Skeletal muscle tissue (tissue), 4 donors: ENCODE data around the gene SQSTM1. TPM values are rescaled to one million over a fixed set of nuclear protein-coding genes. Genes with fewer than 3 reads are reported as not detected.

Experiments
- H3K27ac ChIP-seq: one replicate; pipeline ENCODE4 v1.7.0; 2013; ENCODE audit warnings: mild to moderate bottlenecking, low read depth, low read length, inconsistent platforms
- H3K27me3 ChIP-seq, 3 donors: one replicate each; pipeline ENCODE4 v1.7.0; 2013; ENCODE audit warnings: low read length in 3 of 3; ENCODE audit not compliant: control insufficient read depth in 3 of 3, insufficient read depth in 3 of 3
- H3K36me3 ChIP-seq, 3 donors: one replicate each; pipeline ENCODE4 v1.7.0; 2013; ENCODE audit warnings: low read length in 3 of 3; ENCODE audit not compliant: control insufficient read depth in 3 of 3, insufficient read depth in 3 of 3
- H3K4me1 ChIP-seq, 3 donors: one replicate each; pipeline ENCODE4 v1.7.0; 2013; ENCODE audit warnings: low read length in 3 of 3, mild to moderate bottlenecking in 3 of 3; ENCODE audit not compliant: control insufficient read depth in 3 of 3, insufficient read depth in 3 of 3
- H3K4me3 ChIP-seq, 3 donors: one replicate each; pipeline ENCODE4 v1.7.0; 2013; ENCODE audit warnings: low read length in 3 of 3
- H3K9ac ChIP-seq, 3 donors: one replicate each; pipeline ENCODE4 v1.7.0; 2013; ENCODE audit warnings: low read length in 3 of 3, mild to moderate bottlenecking in 3 of 3, moderate library complexity in 2 of 3, low read depth in 1 of 3
- H3K9me3 ChIP-seq, 3 donors: one replicate each; pipeline ENCODE4 v1.7.0; 2013; ENCODE audit warnings: low read length in 3 of 3; ENCODE audit not compliant: control insufficient read depth in 3 of 3
- total RNA-seq: library from RNA; depleted of rRNA; stranded (reverse); fragments of >200 nt; gene quantifications from one replicate; pipeline ENCODE4 v1.2.3, GENCODE V29; 2014
- donor health status: Osteomylitis.

Gene SQSTM1
- total RNA-seq, 1 donor from 2014 or later, result 54.8 TPM

GRCh38 chr5:179794171-179794570 lies 26.5 kb upstream of the SQSTM1 start:
- peak overlapping the region; percentile 44 for H3K27ac ChIP-seq
- H3K9ac ChIP-seq, result peak overlapping the region in 1 of 3 donors; percentile 40
- H3K36me3 ChIP-seq, result peaks cover 19 to 23% (median 21%) of the 10 kb centered on the region in 3 donors
- no peaks in the 10 kb centered on the region for H3K27me3 ChIP-seq
- peaks cover 31 to 47% (median 43%) of the 10 kb centered on the region in 3 donors for H3K4me1 ChIP-seq
- H3K9me3 ChIP-seq, result no peaks in the 10 kb centered on the region
- H3K4me3 ChIP-seq, result peak overlapping the region; percentile 43 to 51 (median 45)

GRCh38 chr5:179794575-179794974 lies 26.1 kb upstream of the SQSTM1 start:
- peak overlapping the region in 1 of 3 donors; percentile 40 for H3K9ac ChIP-seq
- no peaks in the 10 kb centered on the region for H3K9me3 ChIP-seq
- H3K4me1 ChIP-seq, result peaks cover 31 to 47% (median 43%) of the 10 kb centered on the region in 3 donors
- H3K27me3 ChIP-seq, result no peaks in the 10 kb centered on the region
- H3K36me3 ChIP-seq, result peaks cover 23 to 27% (median 25%) of the 10 kb centered on the region in 3 donors
- H3K27ac ChIP-seq, result no peak overlapping the region
- H3K4me3 ChIP-seq, result peak overlapping the region in 2 of 3 donors; percentile 31 to 43

GRCh38 chr5:179795049-179795862 lies 25.4 kb upstream of the SQSTM1 start:
- Histone ChIP-seq H3K4me1 (peaks cover 31 to 47% (median 43%) of the 10 kb centered on the region in 3 donors), H3K9me3 (no peaks in the 10 kb centered on the region), H3K27ac (no peak overlapping the region), H3K9ac (peak overlapping the region; percentile 33 to 69 (median 45)), H3K36me3 (peaks cover 26 to 32% (median 31%) of the 10 kb centered on the region in 3 donors), H3K27me3 (no peaks in the 10 kb centered on the region), H3K4me3 (peak overlapping the region; percentile 43 to 67 (median 60))

GRCh38 chr5:179795863-179796833 lies 24.6 kb upstream of the SQSTM1 start:
- Histone ChIP-seq H3K36me3 (peaks cover 29 to 35% (median 32%) of the 10 kb centered on the region in 3 donors), H3K27ac (peak overlapping the region; percentile 47), H3K27me3 (no peaks in the 10 kb centered on the region), H3K4me3 (peak overlapping the region; percentile 43 to 72 (median 60)), H3K4me1 (peaks cover 31 to 47% (median 43%) of the 10 kb centered on the region in 3 donors), H3K9ac (peak overlapping the region; percentile 43 to 82 (median 69)), H3K9me3 (no peaks in the 10 kb centered on the region)

GRCh38 chr5:179796877-179797608 lies 23.7 kb upstream of the SQSTM1 start:
- Histone ChIP-seq H3K9ac (peak overlapping the region; percentile 43 to 82 (median 67)), H3K36me3 (peaks cover 29 to 35% (median 31%) of the 10 kb centered on the region in 3 donors), H3K4me3 (peak overlapping the region in 2 of 3 donors; percentile 23 to 60), H3K9me3 (no peaks in the 10 kb centered on the region), H3K4me1 (peaks cover 30 to 49% (median 45%) of the 10 kb centered on the region in 3 donors), H3K27me3 (no peaks in the 10 kb centered on the region), H3K27ac (peak overlapping the region; percentile 47)

GRCh38 chr5:179797741-179798140 lies 23.0 kb upstream of the SQSTM1 start:
- H3K27me3 ChIP-seq, result no peaks in the 10 kb centered on the region
- H3K9ac ChIP-seq, result peak overlapping the region in 1 of 3 donors; percentile 33
- H3K27ac ChIP-seq, result no peak overlapping the region
- H3K4me1 ChIP-seq, result peaks cover 28 to 53% (median 48%) of the 10 kb centered on the region in 3 donors
- no peak overlapping the region for H3K4me3 ChIP-seq
- peaks cover 29 to 32% (median 29%) of the 10 kb centered on the region in 3 donors for H3K36me3 ChIP-seq
- H3K9me3 ChIP-seq, result no peaks in the 10 kb centered on the region

- no peaks in the 10 kb centered on the region for H3K27me3 ChIP-seq
- peaks cover 29 to 53% (median 49%) of the 10 kb centered on the region in 3 donors for H3K4me1 ChIP-seq
- H3K27ac ChIP-seq, result no peak overlapping the region
- H3K4me3 ChIP-seq, result no peak overlapping the region
- H3K9me3 ChIP-seq, result no peaks in the 10 kb centered on the region
- H3K36me3 ChIP-seq, result peaks cover 29 to 32% (median 29%) of the 10 kb centered on the region in 3 donors
- H3K9ac ChIP-seq, result peak overlapping the region in 1 of 3 donors; percentile 33
These were observed 22.4 kb upstream of the SQSTM1 start for GRCh38 chr5:179798144-179798770.

- peak overlapping the region in 1 of 3 donors; percentile 25 for H3K9ac ChIP-seq
- H3K4me1 ChIP-seq, result peaks cover 22 to 52% (median 47%) of the 10 kb centered on the region in 3 donors
- H3K4me3 ChIP-seq, result no peak overlapping the region
- no peaks in the 10 kb centered on the region for H3K9me3 ChIP-seq
- H3K36me3 ChIP-seq, result peaks cover 29 to 32% (median 29%) of the 10 kb centered on the region in 3 donors
- H3K27ac ChIP-seq, result no peak overlapping the region
- no peaks in the 10 kb centered on the region for H3K27me3 ChIP-seq
These were observed 21.7 kb upstream of the SQSTM1 start for GRCh38 chr5:179798771-179799643.
